Heart left ventricle (tissue), 16 donors: ENCODE data around the gene TBC1D32. TPM values are rescaled to one million over a fixed set of nuclear protein-coding genes. Genes with fewer than 3 reads are reported as not detected.

ENCODE experiments used
- ATAC-seq, 4 donors: fragments of 200-7000 bp; cut with Tn5 transposase; one replicate each; pipeline ENCODE4 v1.9.1; 2020 to 2022; ENCODE audit warnings: moderate library complexity in 4 of 4, mild to moderate bottlenecking in 3 of 4, moderate number of reproducible peaks in 1 of 4
- DNase-seq, 5 donors: peaks; one replicate each; pipeline ENCODE4 v3.0.0-alpha.2; 2020
- H3K27ac ChIP-seq, 12 donors: fragments of 200-600 bp; sonication (generic) in 4 of 12; one replicate each; pipeline versions ENCODE4 v1.5.0 to v1.8.0; 2016 to 2022; ENCODE audit warnings: mild to moderate bottlenecking in 2 of 12
- H3K27me3 ChIP-seq, 9 donors: fragments of 200-600 bp; sonication (generic) in 2 of 9; one replicate each; pipeline versions ENCODE4 v1.5.1 to v1.8.0; 2016 to 2022; ENCODE audit warnings: mild to moderate bottlenecking in 3 of 9
- H3K36me3 ChIP-seq, 9 donors: fragments of 200-600 bp; sonication (generic) in 2 of 9; one replicate each; pipeline versions ENCODE4 v1.5.0 to v1.8.0; 2018 to 2022; ENCODE audit warnings: mild to moderate bottlenecking in 2 of 9
- H3K4me1 ChIP-seq, 12 donors: fragments of 200-600 bp; sonication (generic) in 4 of 12; one replicate each; pipeline versions ENCODE4 v1.5.0 to v1.8.0; 2016 to 2022; ENCODE audit warnings: mild to moderate bottlenecking in 3 of 12
- H3K4me3 ChIP-seq, 12 donors: fragments of 200-600 bp; sonication (generic) in 4 of 12; one replicate each; pipeline versions ENCODE4 v1.5.0 to v1.8.0; 2017 to 2022; ENCODE audit warnings: mild to moderate bottlenecking in 9 of 12, moderate library complexity in 4 of 12
- H3K9me3 ChIP-seq, 12 donors: fragments of 200-600 bp; sonication (generic) in 4 of 12; one replicate each; pipeline versions ENCODE4 v1.5.0 to v1.8.0; 2016 to 2022; ENCODE audit warnings: mild to moderate bottlenecking in 1 of 12
- POLR2A ChIP-seq, 2 donors: fragments of 450-650 bp; IDR thresholded peaks; one replicate each; pipeline ENCODE4 v1.6.1; 2017; ENCODE audit warnings: antibody characterized with exemption in 2 of 2, mild to moderate bottlenecking in 2 of 2, moderate library complexity in 2 of 2
- whole genome bisulfite sequencing, 4 donors: extraction: QIAGEN DNeasy Blood & Tissue Kit in 2 of 4; methylation state at CpG; one replicate each; pipeline versions ENCODE4 v1.1.5 to v1.1.7; 2013 to 2018; 5-methylcytosine and 5-hydroxymethylcytosine counted together
- intact Hi-C, 10 donors: fragments of 100-400 bp; cut with DNase I; formaldehyde crosslinking; loops; one replicate each; pipeline versions ENCODE4 v1.11.1 to v1.14.2; 2022
- polyA plus RNA-seq, 2 donors: library from polyadenylated mRNA; stranded (reverse); fragments of 200-250 nt; gene quantifications; one replicate each; pipeline ENCODE4 v1.2.3, GENCODE V29; 2013
- total RNA-seq, 9 donors: library from RNA; depleted of rRNA in 2 of 9; stranded (reverse); fragments of >200 nt in 2 of 9; fragmentation: NEBNext Ultra II Directional in 3 of 9; extraction: Animal tissue kit (Norgen Biotek cat#: 25700) in 3 of 9; gene quantifications; one replicate each; pipeline versions ENCODE4 v1.1.0 to v1.2.4, GENCODE V29; 2016 to 2023
- TF ChIP-seq, protein P1 (sequence below), 12 donors: fragments of 200-600 bp; sonication (generic) in 4 of 12; IDR thresholded peaks; one replicate each; pipeline versions ENCODE4 v1.5.0 to v1.8.0; 2018 to 2022; ENCODE audit warnings: antibody characterized with exemption in 12 of 12, mild to moderate bottlenecking in 5 of 12
- donor health status: ischemic (EF 13 %, LVEDD 7.1; RV severe dilation, severe dysfunction).
- donor health status: healthy with polysubstance abuse.
- donor health status: DM: no; HTN: yes; CAD: no.
- donor health status: DM: no; HTN: no; CAD: no.
- donor health status: ischemic (EF 25% LVEDD 6.9; RV normal size, moderate dysfunction).
- donor health status: ischemic (EF 25% LVEDD 5.7; RV mildly dilated, moderate dysfunction).
- donor health status: healthy.
- donor health status: DM: yes; HTN: yes; CAD: no.
- donor health status: ischemic (EF 35%, LVEDD 5.7; RV mildly dilated, moderate dysfunction).
- donor health status: nonischemic (EF 11% LVEDD 7.7; RV severe dilation, severe dysfunction).
- donor health status: DM: yes; HTN: yes; CAD: no.
- donor health status: PGD.
- donor health status: ischemic (EF 29% LVEDD 5.4; RV normal size, mild dysfunction).
- donor health status: nonischemic (EF 23%, LVEDD 6.1; RV moderate dilation, normal function).

TBC1D32 gene
- total and polyA plus RNA-seq, 11 donors, result 0.53 to 4.6 (median 2.7) TPM

DNA sequence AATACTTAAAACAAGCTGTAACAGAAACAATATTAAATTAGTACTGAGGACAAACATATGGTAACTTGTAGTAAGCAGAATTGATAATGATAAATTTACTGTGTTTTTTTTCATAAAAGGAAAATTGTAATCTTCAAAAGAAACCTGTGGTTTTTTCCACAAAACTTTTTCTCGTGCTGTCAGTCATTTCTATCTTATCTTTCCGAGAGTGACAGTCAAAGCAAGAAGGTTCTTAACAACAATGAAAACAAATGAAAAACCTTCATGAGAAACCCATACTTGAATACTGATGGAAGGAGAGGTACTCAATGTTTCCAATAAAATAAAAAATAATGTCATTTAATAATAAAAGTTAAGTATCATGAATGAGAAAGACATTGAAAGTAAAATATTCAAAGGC lies 174.0 kb downstream of the TBC1D32 start:
- TF ChIP-seq, protein P1, sequence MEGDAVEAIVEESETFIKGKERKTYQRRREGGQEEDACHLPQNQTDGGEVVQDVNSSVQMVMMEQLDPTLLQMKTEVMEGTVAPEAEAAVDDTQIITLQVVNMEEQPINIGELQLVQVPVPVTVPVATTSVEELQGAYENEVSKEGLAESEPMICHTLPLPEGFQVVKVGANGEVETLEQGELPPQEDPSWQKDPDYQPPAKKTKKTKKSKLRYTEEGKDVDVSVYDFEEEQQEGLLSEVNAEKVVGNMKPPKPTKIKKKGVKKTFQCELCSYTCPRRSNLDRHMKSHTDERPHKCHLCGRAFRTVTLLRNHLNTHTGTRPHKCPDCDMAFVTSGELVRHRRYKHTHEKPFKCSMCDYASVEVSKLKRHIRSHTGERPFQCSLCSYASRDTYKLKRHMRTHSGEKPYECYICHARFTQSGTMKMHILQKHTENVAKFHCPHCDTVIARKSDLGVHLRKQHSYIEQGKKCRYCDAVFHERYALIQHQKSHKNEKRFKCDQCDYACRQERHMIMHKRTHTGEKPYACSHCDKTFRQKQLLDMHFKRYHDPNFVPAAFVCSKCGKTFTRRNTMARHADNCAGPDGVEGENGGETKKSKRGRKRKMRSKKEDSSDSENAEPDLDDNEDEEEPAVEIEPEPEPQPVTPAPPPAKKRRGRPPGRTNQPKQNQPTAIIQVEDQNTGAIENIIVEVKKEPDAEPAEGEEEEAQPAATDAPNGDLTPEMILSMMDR (IDR thresholded peaks at IDR 0.05), result no peak
- no peak for TF ChIP-seq POLR2A (IDR thresholded peaks at IDR 0.05)
- ATAC-seq, result no peak
- DNase-seq, result no peak
- Histone ChIP-seq H3K27me3 (no peaks in the 10 kb centered on the region), H3K4me3 (no peak overlapping the region), H3K9me3 (peaks cover 0 to 18% (median 0%) of the 10 kb centered on the region in 12 donors), H3K27ac (no peak overlapping the region), H3K36me3 (peaks cover 0 to 29% (median 5%) of the 10 kb centered on the region in 9 donors), H3K4me1 (no peaks in the 10 kb centered on the region)
- WGBS, 4 donors, result 82 to 87% (median 84%) methylated on average over 2 of the region's 2 CpGs
- intact Hi-C loops, result no loop called here

DNA sequence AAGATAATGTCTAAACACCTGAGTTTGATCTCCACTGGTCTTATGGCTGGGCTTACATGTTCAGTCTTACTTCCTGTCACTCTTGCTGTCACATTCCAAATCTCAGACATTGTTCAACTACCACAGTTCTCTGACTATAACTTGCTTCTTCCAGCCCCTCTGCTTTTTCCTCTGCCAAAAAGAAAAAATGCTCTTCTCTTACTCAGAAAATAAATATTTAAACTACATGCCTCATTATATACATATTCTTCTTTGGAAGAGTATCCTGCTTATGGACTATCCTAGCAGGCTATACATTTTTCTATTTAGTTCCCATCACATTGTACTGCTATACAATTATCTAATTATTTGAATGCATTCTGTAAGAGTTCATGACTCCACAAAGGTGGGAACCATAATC lies 175.4 kb downstream of the TBC1D32 start:
- DNase-seq (no peak), ATAC-seq (no peak)
- TF ChIP-seq, protein P1 (IDR thresholded peaks at IDR 0.05), result no peak
- no peak for TF ChIP-seq POLR2A (IDR thresholded peaks at IDR 0.05)
- Histone ChIP-seq H3K27me3 (no peaks in the 10 kb centered on the region), H3K36me3 (peaks cover 0 to 33% (median 5%) of the 10 kb centered on the region in 9 donors), H3K9me3 (peaks cover 0 to 18% (median 0%) of the 10 kb centered on the region in 12 donors), H3K4me1 (no peaks in the 10 kb centered on the region), H3K4me3 (no peak overlapping the region), H3K27ac (no peak overlapping the region)
- intact Hi-C loops, result no loop called here

DNA sequence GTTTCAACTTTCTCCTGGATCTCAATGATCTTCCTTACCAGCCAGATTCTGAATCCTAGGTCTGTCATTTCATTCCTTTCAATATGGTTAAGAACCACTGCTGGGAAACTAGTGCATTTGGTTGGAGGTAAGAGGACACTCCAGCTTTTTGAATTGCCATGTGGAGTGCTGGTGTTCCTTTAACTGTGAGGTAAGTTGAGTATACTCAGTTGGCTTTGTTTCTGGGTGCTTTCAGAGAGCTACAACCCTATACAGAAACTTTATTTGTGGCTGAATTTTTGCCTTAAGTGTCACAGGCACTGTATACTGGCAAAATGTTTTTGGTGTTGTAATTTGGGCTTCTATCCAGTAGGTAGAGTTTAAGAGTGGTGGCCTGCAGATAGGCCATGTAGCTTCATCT lies 175.8 kb downstream of the TBC1D32 start:
- no peak overlapping the region for H3K4me3 ChIP-seq
- ATAC-seq (no peak), DNase-seq (no peak)
- TF ChIP-seq, protein P1 (IDR thresholded peaks at IDR 0.05), result no peak
- TF ChIP-seq POLR2A (IDR thresholded peaks at IDR 0.05), result no peak
- no peak overlapping the region for H3K27ac ChIP-seq
- H3K9me3 ChIP-seq, result peaks cover 0 to 18% (median 0%) of the 10 kb centered on the region in 12 donors
- intact Hi-C loops, result no loop called here
- peaks cover 0 to 35% (median 5%) of the 10 kb centered on the region in 9 donors for H3K36me3 ChIP-seq
- no peaks in the 10 kb centered on the region for H3K27me3 ChIP-seq
- H3K4me1 ChIP-seq, result no peaks in the 10 kb centered on the region

DNA sequence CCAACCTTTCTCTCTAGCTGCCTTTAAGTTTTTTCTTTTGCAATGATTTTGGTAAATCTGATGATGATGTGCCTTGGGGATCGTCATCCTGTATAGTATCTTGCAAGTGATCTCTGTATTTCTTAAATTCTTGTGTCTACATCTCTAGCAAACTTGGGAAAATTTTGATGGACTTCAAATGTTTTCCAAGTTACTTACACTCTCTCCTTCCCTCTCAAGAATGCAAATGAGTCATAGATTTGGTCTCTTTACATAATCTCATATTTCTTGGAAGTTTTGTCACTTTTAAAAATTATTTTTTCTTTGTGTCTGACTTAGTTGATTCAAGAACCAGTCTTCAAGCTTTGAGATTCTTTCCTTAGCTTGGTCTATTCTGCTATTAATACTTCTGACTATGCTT lies 176.4 kb downstream of the TBC1D32 start:
- ATAC-seq (no peak), DNase-seq (no peak)
- peaks cover 0 to 23% (median 3%) of the 10 kb centered on the region in 12 donors for H3K9me3 ChIP-seq
- H3K4me3 ChIP-seq, result no peak overlapping the region
- 84 to 97% (median 96%) methylated on average over 1 of the region's 1 CpG for WGBS, 4 donors
- H3K27ac ChIP-seq, result no peak overlapping the region
- H3K4me1 ChIP-seq, result no peaks in the 10 kb centered on the region
- intact Hi-C loops, result no loop called here
- peaks cover 0 to 41% (median 5%) of the 10 kb centered on the region in 9 donors for H3K36me3 ChIP-seq
- TF ChIP-seq, protein P1 (IDR thresholded peaks at IDR 0.05), result no peak
- no peak for TF ChIP-seq POLR2A (IDR thresholded peaks at IDR 0.05)
- H3K27me3 ChIP-seq, result no peaks in the 10 kb centered on the region
